ENCODE measurements around the gene PPP1R14C.

The PPP1R14C gene

DNA sequence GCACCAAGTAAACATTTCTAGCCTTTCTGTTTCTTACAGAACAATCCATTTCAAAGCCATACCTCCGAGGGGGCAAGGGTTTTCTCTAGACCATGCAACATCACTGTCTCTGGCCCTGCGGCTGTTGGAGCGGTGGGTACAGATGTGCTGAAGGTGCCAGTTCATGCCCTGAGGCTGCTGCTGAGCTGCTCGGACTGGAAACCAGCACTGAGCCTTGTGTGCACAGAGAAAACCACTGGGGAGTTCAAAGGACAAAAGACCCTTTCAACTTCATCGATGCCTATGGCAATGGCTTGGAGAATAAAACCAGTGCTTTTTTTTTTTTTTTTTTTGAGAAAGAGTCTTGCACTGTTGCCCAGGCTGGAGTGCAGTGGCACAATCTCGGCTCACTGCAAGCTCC, 132.6 kb downstream of the PPP1R14C start:
- DNase-seq, result no peak

GRCh38 chr6:150276168-150276936, 133.5 kb downstream of the PPP1R14C start:
- DNase-seq, result no peak

DNA sequence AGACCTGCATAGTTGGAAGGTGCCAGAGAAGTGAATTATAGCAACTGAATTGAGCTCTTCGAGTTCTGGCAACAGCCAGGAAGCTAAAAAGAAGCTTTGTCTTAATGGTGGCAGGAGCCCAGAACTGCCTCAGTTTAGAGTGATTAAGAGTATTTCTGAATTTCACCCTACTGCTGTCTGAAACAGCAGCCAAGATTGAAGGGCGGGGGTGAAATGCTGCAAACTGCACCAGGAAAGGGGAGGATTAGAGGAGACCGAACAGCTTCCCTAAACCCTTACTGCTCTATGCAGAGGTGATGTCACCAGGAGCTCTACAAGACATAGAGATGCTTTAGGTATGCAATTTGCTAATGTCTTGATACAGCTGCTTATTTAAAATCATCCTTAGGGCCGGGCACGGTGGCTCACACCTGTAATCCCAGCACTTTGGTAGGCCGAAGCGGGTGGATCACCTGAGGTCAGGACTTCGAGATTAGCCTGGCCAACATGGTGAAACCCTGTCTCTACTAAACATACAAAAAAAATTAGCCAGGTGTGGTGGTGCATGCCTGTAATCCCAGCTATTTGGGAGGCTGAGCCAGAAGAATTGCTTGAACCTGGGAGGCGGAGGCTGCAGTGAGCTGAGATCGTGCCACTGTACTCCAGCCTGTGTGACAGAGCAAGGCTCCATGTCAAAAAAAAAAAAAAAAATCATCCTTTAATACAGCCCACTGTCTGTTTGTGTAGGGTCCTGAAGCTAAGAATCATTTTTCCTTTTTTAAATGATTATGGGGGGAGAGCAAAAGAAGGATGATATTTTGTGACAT, 134.3 kb downstream of the PPP1R14C start:
- DNase-seq, result no peak

GRCh38 chr6:150279533-150279932, 136.7 kb downstream of the PPP1R14C start:
- DNase-seq, result no peak

GRCh38 chr6:150280703-150281102, 137.9 kb downstream of the PPP1R14C start:
- no peak for DNase-seq

- no peak for DNase-seq
These were observed 138.9 kb downstream of the PPP1R14C start for GRCh38 chr6:150281767-150282166.

DNA sequence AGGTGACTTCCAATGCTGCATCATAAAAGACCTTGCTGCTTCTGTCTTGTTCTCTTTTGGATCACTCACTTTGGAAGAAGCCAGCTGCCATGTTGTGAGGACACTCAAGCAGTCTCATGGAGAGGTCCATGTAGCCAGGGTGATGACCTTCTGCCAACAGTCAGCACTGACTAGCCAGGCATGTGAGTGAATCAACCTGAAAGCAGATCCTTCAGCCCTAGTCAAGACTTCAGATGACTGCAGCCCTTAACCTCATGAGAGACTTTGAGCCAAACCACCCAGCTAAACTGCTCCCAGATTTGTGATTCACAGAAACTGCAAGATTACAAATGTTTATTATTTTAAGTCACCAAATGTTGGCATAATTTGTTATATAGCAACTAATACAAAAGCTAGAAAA, 140.0 kb downstream of the PPP1R14C start:
- DNase-seq, result no peak

- DNase-seq, result no peak
These were observed 143.6 kb downstream of the PPP1R14C start for GRCh38 chr6:150286460-150286859.

DNA sequence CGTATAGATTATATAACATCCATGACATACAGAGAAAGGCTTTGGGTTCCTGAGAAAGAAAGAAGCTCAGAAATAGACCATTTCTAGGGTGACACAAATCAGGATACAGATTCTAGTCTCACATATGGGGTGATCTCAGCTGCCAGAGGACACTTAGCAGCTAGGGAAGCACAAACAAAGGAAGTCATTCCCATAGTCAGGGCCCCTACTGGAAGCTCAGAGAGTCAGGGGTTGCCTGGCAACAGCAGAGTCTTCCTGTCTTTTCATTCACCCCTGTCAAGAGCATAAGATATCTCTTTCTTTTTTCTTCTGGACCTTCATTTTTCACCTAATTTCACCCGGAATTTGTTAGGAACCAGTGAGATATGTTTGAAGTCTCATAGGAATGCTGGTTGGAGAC, 144.1 kb downstream of the PPP1R14C start:
- no peak for DNase-seq

- DNase-seq, result no peak
These were observed 145.6 kb downstream of the PPP1R14C start for GRCh38 chr6:150288456-150288855.

DNA sequence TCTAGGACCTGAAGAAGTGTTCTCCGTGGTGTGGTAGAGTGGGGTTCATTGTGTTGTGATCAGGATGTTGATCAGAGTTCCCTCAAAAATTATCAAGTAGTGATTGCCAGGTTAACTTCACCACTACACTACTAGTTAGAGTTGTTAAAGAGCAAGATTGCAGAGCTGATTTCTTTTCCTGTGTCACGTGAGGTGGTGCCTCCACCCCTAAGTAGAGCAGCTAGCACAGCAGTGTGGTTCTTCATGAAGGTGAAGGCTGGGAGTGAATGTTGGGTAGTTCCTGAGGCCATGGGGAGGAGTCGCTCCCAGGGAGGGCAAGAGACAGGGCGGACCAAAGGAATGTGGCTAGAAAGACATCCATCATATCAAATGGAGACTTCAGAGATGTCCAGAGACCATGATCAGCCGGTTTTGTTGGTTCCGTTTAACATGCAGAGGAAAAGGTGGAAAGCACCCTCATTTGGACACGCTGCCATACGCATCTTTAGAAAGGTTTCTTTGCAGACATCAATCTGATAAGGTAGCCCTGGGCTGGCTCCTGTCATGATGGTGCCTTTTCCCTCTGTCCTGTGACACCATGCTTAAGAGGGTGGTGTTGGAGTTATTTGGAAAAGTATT, 146.7 kb downstream of the PPP1R14C start:
- DNase-seq, result no peak

- no peak for DNase-seq
These were observed 147.6 kb downstream of the PPP1R14C start for GRCh38 chr6:150290429-150290828.

DNA sequence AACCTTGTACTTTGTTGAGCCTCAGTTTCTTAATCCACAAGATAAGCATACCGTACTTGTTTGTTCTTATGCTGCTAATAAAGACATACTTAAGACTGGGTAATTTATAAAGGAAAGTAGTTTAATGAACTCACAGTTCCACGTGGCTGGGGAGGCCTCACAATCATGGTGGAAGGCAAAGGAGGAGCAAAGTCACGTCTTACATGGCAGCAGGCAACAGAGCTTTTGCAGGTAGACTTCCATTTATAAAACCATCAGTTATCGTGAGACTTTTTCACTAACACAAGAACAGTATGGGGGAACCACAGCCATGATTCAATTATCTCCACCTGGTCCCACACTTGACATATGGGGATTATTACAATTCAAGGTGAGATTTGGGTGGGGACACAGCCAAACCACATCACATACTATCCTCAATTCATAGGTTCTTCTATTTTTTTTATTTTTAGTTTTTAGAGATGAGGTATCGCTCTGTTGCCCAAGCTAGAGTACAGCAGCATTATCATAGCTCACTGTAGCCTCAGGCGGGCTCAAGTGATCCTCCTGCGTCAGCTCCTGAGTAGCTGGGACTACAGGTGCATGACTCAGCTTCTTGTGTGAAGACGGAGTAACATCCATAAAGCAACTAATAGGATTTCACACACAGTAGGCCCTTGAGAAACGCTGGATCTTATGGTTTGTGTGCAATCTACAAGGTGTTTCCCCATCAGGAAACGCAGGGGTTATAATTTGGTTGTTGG, 149.3 kb downstream of the PPP1R14C start:
- no peak for DNase-seq

- DNase-seq, result no peak
These were observed 150.2 kb downstream of the PPP1R14C start for GRCh38 chr6:150293019-150293418.

DNA sequence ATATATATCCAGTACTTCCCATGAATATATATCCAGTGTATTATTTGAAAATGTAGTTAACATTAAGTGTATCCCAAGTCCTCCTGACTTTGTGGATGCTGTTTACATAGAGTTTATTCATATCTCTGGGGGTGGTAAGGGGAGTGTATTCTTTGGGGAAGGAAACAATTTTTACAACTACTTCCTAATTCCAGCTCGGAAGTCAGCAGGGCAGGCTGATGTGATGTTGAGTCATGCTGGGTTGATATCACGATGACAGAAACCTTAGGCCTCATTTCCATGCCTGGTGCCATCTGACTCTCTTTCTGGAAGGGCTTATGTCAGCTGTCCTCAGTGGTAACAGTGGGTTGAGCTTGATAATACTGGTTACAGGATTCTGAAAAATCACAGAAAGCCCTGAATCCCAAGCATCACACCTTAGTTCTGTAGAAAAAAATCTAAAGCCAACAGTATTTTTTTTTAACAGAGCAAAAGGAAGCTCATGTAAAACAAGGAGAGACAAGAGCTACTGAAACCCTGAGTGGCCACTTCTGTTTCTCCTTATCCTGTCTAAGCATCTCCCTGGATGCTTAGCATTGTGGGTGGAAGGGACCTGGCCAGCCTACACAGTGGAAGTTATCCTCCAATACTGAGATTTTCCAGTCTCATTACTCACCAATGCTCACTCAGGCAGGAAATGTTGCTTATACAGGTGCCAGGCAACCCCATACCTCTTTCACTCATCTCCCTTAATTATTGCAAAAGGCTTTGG, 150.8 kb downstream of the PPP1R14C start:
- DNase-seq, result no peak

GRCh38 chr6:150296890-150297289, 154.0 kb downstream of the PPP1R14C start:
- DNase-seq, result no peak

- no peak for DNase-seq
These were observed 154.6 kb downstream of the PPP1R14C start for GRCh38 chr6:150297327-150298029.

DNA sequence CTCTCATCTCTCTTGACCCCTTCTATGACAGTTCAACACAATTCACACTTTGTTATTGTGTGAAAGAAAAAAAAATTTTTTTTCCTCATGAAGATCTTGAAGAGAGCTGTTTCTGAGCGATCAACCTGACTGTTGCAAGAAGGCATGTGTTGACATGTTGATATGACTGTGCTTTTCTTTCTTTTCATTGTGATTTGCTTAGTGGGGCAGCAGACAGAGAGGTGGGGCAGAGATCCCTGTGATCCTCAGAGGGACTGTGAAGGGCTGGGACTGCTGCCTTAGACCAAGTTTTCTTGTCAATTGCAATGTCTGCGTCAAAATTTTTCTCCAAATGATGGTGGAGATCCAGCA, 155.2 kb downstream of the PPP1R14C start:
- DNase-seq, result no peak

- no peak for DNase-seq
These were observed 155.8 kb downstream of the PPP1R14C start for GRCh38 chr6:150298676-150299075.
